AG20443 (cell line): ENCODE results near the gene FAM124A.

Source experiments
- DNase-seq: peaks from one replicate; pipeline ENCODE4 v3.0.0; 2012; ENCODE audit warnings: low spot score, mixed read lengths

Gene FAM124A

DNA sequence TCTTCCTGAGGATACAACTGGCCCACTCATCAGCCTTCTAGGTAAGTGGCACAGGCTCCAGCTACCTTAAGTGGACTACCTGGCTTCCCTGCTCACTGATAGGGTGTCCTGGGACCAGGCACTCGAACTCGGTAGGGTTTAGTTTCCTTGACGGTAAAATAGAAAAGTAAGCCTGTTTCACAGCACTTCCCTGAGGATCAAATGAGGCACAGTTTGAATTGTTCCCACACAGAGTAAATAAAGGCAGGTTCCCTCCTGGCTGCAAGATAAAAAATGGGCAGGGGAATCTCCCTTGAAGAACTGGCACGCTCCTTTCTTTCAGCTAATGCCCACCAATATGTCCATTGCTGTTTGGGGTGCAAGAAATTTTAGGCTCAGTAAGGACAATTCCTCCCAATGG, 1.1 kb upstream of the FAM124A start:
- DNase-seq, result no peak

DNA sequence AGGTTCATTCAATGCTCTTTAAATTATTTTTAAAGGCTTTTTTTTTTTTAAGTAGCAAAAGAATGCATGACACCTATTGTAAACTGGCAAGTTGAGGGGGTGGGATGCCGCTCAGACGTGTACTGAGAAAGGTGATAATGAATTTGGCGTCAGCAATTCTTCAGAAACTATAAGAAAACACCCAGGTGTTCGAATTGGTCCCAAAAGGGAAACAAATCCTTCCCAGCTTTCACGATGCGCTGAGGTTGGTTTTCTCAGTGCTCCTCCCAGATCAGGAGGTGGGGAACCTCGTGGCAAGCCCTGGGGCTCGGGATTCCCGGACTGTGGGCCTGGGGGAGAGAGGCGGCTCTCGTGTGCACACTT, 543 bp upstream of the FAM124A start:
- no peak for DNase-seq

DNA sequence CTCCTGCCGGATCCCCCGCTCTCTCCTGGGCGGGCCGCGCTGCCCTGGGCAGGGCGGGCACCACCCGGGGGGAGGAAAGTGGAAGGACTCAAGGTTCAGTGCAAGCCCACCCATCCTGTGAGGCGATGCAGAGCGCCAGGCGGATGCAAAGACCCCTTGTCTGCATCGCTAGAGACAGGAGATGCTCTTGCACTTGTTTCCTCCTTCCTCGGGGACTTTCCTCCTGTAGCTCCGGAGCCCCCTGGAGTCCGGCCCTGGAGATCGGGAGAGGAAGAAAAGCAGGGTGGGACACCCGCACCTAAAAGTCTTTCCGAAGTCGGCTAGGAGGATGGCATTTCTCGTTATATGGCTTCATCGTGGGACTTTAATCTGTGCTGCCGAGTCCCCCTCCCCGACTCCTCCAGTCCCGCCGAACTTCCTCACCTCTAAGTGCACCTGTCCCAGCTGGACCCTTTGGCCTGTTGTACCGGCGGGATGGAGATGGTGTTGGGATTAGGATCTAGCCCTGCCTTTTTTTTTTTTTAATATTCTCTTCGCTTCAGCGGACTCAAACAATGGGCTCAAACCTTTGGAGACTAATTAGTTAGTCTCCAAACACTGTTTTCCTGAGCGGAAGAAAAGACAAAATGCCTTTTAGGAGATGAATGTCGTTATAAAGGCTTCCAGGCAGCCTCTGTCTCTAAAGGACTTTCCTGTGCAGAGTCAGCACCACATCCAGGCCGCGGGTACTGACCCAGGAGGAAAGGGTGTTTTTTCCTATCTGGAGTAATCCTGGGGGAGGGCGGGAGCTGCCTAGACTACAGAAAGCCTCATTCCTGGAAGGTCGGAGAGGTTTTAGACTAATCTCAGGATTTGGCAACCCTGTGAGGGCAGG, 725 bp downstream of the FAM124A start:
- DNase-seq, result no peak

DNA sequence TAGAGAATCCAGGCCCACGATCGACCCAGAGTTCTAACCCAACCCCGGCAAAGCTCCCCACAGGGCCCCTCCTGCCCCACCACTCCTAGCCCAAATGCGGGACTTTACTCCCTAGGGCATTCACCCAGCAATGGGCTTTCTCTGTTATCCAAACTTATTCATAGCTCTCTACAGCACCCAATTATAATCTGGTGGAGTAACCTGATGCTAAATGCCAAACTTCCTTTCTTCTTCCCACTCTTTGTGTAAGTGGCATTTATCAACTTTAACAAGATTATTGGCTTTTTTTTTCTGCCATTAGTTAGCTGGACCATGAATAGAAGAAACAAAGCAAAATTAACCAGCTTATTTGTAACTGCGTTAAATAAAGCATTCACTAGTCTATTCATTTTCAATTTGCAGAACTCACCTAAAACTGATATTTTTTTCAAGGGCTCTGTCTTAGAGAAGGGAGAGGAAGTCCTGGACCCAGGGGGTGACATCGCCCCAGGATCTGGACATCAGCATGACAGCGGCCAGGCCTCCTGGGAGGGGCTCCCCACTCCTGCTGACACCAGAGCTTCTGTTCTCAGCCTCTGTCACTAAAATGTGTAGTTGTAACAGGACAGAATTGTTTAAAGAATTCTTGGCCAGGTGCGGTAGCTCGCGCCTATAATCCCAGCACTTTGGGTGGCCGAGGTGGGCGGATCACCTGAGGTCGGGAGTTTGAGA, 1.5 kb downstream of the FAM124A start:
- DNase-seq, result no peak

DNA sequence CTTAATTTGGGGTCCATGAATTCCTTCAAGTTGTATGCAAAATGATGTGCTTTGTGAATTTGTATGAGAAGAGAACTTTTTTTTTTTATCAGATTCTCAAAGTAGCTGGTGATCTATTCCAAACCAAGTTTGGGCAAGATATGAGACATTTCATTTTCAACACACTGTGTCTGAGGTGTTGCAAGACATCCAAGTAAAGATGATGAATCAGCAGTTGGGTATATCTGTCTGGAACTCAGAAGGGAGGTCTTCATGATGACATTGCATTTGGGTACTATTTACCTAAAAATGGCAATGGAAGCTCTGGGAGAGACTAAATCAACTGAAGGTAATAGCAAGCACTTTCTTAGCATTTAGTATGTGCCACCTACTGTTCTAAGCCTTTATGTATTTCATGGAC, 2.8 kb downstream of the FAM124A start:
- DNase-seq, result no peak

DNA sequence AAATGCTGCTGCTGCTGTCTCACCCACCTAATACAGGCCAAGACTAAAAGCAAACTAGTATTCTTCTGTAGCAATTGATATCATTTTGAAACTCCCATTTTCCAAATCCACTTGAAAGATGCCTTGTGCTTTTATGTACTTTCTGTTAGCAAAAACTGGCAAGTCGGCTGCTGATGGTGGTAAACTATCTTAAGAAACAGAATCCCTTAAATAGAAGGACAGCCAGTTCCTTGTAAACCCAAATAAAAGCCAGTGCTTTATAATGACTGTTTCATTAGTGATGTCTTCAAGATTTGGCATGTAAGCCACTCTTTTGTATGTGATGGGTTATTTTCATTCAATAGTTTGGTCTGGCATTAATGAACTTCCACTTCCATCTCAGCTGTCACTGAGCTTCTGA, 5.2 kb downstream of the FAM124A start:
- no peak for DNase-seq

DNA sequence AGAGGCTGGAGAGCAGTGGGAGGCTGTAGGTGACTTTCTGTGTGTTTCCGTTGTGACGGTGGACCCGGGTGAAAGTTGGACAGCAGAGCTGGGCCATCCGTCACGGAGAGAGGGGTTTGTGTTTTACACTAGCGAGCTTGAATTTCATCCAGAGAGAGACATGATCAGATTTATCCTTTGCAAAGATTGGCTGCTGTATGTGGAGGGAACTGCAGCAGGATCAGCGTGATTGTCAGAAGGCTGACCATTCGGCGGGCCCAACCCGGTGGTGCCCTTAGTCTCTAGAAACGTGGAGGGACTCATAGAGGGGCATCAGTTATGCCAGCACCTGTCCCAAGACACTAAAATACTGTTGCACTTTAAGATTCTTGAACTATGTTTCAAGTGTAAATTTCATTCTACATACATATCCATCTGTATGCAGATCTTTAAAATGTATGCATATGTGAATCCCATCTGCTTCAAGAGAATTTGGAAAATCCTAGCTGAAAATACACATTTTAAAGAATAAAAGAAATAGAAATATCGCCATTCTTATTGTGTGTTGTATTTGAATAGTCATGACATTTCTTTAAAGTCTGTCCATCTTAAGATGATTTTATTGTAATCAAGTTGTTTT, 7.0 kb downstream of the FAM124A start:
- no peak for DNase-seq

DNA sequence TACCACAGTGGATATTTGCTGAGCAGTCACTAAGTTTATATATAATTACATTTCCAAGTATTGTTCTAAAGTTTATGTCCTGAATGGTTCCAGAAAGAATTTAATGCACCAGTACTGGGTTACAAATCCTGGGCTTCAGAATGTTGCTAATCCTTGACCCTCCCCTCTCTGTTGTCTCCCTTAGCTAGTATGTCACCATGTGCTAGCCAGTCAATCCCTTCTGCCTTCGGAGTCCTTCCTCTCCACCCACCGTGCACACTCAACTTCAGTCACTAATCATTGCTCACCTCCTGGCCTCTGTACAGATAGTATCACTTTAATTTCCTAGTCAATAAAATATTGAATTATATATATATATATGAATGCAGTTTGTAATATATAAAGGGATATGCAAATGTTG, 7.5 kb downstream of the FAM124A start:
- DNase-seq, result no peak

DNA sequence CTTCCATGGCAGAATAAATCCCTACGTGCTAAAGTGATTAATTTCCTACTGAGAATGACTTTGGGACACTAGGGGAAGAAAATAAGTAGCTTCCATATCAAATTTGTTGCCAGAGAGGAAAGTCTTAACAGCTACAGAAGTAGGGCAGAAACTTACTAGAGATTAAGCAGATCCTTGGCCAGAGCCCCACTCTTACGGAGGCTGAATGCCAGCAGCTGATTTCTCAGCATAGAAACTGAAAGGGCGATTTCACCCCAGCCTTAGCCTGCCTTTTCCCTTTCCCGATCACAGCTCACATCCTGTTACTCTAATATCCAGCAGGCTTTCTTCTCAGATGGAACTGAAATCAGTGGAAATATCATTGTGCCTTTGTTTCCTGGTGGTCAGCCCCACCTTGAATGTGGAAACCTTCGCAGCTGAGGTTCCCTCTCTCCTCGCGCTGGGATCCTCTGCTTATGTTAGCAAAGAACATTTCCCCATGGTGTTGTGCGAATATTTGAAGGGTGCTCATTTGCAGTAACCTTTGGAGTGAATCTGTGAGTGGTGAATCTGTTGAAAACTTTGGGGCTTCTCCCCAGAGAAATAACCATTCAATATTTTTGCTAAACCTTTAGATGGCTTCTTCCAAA, 8.4 kb downstream of the FAM124A start:
- DNase-seq, result peak; percentile 66

DNA sequence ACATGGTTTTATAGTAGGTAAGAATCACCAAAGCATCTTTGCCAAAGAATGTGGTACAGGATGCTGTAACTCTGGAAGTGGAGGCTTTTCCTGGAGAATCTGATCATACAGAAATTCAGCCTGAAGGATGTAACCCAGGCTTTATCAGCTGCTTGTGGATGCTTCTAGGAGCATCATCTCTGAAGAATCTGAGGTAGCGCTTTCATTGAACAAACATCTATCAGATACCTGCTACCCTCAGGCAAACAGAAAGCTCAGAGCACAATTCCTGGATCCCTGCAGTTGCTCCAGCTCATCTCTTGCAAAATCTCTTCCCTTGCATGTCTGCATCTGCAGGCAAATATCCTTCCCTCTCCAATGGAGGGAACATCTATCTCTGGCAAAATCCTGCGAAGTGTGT, 9.3 kb downstream of the FAM124A start:
- no peak for DNase-seq

DNA sequence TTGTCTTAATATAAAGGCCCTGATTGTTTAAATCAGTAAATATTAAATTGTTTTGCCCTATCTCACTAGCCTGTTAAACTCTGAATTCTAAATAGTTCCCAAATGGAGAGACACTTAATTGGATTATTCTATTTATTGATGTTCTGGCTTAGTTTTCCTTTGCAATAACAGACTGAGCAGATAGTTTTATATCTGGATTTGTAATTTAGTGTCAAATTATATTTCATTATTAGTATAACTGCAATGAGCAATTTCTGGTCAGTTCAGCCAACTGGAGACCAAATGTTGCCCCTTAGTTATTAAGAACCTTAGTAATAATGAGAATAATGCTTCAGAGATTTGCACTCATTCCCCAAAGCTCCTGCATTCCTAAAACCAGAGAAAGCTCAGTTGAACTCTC, 10.1 kb downstream of the FAM124A start:
- no peak for DNase-seq

DNA sequence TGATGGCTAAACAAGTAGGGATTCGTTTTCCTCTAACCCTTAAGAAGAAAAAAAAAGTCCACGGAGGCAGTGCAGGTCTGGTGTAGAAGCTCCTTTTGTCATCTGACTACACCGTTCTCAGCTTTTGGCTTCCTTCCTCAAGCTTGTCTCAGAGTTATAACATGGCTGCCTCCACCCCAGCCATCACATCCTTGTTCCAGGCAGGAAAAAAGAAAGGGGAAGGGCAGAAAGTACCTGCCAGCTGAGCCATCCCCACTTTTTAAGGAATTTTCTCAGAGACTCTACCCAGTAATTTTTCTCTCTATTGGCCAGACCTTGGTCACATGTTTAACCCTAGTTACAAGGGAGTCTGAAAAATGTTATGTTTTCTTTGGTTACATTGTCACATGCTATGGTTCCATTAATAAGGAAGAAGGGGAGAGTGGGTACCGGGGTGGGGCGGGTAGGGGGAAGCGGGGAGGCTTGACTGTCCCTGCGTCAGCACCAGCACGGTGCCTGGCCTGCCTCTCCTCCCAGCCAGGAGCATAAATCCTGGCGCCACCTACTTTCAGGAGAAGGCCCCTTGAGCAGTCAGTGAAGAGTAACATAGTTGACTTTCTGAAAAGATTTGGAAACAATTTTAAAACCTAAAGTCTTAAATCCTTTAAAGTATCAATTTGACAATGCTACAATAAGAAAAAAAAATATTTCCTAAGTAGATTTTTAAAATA, 11.1 kb downstream of the FAM124A start:
- DNase-seq, result no peak

DNA sequence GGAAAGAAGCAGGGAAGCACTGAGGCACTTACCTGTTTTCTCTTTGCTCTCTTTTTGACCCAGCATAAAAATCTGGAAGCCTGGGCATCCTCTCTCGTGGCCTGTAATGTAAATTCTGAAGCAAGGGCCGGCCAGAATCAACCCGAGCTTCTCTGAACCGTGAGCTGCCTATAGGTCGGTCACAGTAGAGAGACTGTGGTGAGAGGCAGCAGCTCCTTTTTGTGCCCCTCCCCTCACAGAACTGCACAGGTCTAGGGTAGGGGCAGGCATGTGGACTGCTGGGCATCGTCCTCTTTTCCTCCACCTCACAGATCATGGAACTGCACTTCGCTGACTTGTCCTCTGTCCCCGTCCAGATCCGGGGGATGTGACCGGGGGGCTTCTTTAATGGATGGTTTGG, 12.5 kb downstream of the FAM124A start:
- no peak for DNase-seq

DNA sequence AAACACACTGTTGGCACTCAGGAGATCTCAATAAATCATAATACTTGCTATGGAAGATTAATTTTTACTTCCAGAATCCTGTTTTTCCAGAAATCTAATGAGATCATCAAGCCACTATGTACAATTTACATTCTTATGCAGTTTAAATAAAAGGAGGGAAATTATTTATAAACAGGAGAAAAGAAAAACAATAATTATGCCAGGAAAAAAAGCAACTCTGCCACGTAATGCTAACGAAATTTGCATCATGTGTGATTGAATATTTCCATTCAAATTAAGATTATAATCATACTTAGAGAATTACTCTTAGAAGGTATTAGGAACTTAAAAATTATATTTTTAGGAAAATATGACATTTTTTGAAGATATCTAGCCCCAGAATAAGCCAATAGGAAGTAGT, 13.0 kb downstream of the FAM124A start:
- DNase-seq, result no peak

DNA sequence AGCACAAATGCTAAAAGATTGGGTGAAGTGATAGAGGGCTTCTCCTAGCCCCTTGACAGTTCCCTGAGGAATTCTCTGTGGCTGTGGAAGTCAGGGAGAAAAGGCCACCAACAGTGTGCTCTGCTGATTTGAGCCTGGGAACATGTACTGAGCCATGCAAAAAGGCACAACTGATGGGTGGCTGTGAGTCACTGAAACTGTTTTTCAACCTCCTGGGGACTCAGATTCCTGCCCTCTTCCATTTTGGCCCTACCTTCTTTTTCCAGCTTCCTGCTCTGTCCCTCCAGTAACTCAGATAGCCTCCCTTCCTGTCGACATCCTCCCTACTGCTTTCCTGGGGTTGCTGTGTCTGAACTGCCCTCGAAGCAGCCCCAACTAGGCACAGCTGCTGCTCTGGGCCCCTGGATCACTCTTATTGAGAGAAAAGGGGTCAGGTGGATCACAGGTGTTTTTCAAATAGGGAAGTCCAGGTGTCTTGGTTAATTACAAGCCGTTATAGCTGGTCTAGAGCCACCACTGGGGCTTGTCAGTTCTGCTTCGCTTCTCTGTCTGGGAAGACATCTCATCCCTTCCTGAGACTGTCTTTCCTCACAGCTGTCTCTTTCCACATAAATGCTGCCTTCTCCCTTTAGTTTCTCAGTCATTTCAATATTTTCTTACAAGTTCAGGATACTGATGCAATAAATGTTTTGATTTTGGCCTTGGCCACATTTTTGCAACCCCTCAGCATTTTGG, 13.7 kb downstream of the FAM124A start:
- DNase-seq, result no peak

DNA sequence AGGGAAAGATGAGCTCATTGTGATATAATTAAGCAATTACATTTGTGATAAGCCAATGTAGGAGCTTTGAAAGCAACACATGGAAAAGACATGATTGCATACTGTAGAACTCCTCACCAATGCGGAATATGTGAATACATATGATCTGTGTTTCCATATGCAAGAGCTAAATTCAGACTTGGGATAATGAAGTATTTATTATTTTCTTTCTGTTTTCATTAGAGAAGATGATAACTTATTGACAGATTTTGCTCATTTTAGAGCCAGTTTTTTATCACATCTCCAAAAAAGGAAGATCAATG, 14.2 kb downstream of the FAM124A start:
- DNase-seq, result no peak

DNA sequence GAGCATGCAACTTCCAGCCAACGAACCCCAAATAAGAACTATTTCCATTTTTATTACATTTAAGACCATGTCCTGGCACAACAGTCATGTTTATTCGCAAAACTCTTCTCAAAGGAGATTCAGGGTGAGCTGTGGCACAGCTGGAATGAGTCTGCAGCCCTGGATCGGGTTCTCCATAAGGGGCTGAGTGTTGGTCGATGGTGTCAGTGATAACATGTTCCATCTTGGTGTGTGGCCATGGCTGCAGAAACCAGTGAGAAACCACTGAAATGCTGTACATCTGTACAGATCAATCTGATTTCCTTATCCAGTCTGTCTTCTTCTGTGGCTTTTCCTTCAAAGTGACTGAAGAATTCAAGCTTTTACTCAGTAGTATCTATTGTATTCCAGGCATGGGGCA, 15.2 kb downstream of the FAM124A start:
- DNase-seq, result no peak

DNA sequence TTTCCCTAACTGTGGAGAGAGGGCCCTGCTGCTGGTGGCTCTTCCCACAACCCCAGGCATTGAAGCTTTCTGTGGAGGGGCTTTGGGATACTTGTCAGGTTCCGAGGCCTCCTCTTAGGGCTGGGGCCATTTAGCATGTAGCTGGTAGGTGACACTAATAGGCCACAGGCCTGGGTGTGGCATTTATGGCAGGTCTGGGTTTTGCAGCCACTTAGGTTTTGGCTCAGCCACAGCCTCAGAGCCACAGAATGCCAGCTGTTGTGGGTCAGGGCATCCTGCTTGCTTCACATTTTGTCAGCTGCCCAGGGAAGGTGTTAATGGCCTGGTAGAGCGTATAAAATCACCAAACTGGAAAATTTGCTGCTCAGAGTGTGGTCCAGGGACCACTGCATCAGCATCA, 15.7 kb downstream of the FAM124A start:
- DNase-seq, result no peak

DNA sequence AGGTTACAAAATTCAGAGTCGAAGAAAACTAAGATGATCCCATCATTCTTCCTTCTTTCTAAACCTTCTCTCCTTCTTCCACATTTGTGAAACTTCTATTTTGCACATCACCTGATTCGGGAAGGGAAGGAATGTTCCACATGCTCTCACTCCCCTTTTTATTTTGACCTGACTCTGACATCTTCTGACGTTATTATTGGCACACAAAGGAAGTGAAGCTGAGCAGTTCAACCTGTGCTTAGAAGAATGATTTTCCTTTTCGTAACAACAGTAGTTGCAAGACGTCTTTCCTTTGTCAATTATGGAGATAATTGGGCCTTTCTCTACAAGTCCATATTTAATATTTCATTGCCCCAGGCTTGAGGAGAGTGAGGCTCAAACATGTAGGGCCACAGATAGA, 18.0 kb downstream of the FAM124A start:
- DNase-seq, result no peak

DNA sequence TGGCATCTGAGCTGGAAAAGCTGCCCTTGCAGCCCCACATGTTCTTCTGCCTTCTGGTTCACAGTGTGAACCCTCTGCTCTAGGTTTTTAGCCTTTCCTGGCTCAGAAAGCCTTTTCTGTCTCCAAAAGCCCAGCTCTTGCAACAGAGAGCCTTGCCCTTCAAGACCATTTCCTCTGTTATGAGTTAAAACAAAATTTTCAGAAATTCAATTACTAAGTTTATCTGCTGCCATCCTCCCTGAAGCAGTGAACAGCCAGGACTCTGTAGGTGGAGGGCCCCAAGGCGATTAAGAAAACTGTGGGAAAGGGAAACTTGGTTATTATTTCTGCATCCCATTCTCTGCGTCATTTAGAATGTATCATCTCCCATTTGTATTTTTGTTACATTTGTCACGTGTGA, 18.8 kb downstream of the FAM124A start:
- DNase-seq, result no peak

DNA sequence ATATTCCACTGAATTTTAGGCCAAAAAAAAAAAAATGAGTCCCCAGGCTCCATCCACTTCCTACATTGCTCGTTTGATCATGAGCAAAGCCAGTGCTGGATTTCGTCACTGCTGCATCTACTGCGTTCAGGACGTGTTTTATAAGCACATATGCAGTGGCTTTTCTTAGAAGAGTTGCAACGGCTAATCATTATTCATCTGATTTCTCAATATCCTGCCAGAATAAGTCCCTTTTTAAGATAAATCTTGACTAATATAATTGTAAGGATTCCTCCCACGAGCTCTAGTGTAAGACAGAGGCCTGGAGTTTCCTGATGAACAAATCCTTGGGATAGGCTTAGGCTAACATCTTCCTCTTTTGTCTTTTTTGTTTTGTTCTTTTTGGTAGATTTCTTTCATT, 19.5 kb downstream of the FAM124A start:
- no peak for DNase-seq

DNA sequence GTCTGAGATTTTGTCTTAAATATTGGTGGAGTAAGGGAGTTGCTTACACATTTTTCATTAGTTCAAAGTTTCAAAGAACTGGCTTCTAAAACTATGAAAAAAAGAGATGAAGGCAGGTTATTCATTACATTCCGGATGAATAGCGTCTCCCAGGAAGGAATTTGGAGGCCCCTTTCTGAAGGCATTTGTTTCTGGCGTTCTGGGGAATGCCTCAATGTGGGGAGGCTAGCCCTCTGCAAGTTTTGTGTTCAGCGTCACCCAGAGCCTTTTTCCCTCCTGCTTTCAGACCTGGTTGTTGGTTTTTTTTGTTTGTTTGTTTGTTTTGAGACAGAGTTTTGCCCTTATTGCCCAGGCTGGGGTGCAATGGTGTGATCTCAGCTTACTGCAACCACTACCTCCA, 21.0 kb downstream of the FAM124A start:
- DNase-seq, result no peak
